B cell (primary cell): ENCODE results near the gene HTRA3. TPM values are rescaled to one million over a fixed set of nuclear protein-coding genes. Genes with fewer than 3 reads are reported as not detected.

Experiments used
- ATAC-seq: fragments of 200-7000 bp; cut with Tn5 transposase; one replicate; pipeline ENCODE4 v1.10.0; 2021; ENCODE audit warnings: low read depth, mild to moderate bottlenecking, moderate number of reproducible peaks, moderate library complexity
- CTCF ChIA-PET: fragments of 350-600 bp; sonication (Branson Sonifier 250); formaldehyde crosslinking; loops from one replicate; lab custom pipeline; 2021; ENCODE audit warnings: antibody characterized with exemption, inconsistent platforms; lab: Charles Lee
- POLR2A ChIA-PET: fragments of 350-600 bp; sonication (Branson Sonifier 250); formaldehyde crosslinking; loops from one replicate; lab custom pipeline; 2021; ENCODE audit warnings: antibody characterized with exemption; lab: Charles Lee
- DNase-seq: peaks from one replicate; pipeline ENCODE4 v3.0.0; 2013
- H2AFZ ChIP-seq: 2 replicates; pipeline ENCODE4 v1.6.1; 2012; ENCODE audit warnings: mild to moderate bottlenecking, low read depth, low read length; ENCODE audit not compliant: insufficient read depth, poor library complexity, severe bottlenecking
- H3K27ac ChIP-seq, 2 donors: 1 replicate in 1 of 2; 2 replicates in 1 of 2; pipeline ENCODE4 v1.5.1; 2012 to 2013; ENCODE audit warnings: low read length in 2 of 2, mild to moderate bottlenecking in 2 of 2, moderate library complexity in 1 of 2
- H3K27me3 ChIP-seq, 4 experiments: fragments of 200-600 bp in 1 of 4; sonication (generic) in 1 of 4; replicated peaks in 1 of 4; 1 replicate in 2 of 4; 2 replicates in 2 of 4; pipeline versions ENCODE4 v1.6.1 to v1.7.0; 2013 to 2016; ENCODE audit warnings: low read length in 3 of 4, mild to moderate bottlenecking in 2 of 4, mixed read lengths in 1 of 4, moderate library complexity in 1 of 4; ENCODE audit not compliant: insufficient read depth in 4 of 4, control insufficient read depth in 3 of 4; ENCODE audit errors: control extremely low read depth in 1 of 4
- H3K36me3 ChIP-seq, 2 experiments: replicated peaks in 1 of 2; 1 replicate in 1 of 2; 2 replicates in 1 of 2; pipeline versions ENCODE4 v1.6.1 to v1.7.1; 2013; ENCODE audit warnings: low read length in 1 of 2; ENCODE audit not compliant: insufficient read depth in 2 of 2, control insufficient read depth in 1 of 2; ENCODE audit errors: control extremely low read depth in 1 of 2, extremely low read depth in 1 of 2
- H3K4me1 ChIP-seq, 2 donors: fragments of 200-600 bp in 1 of 2; sonication (generic) in 1 of 2; 1 replicate in 1 of 2; 2 replicates in 1 of 2; pipeline versions ENCODE4 v1.5.1 to v1.6.1; 2013 to 2017; ENCODE audit warnings: low read length in 2 of 2; ENCODE audit not compliant: control insufficient read depth in 2 of 2, insufficient read depth in 2 of 2
- H3K4me2 ChIP-seq: replicated peaks from 2 replicates; pipeline ENCODE3; 2012; ENCODE audit warnings: mild to moderate bottlenecking, low read depth, low read length; ENCODE audit not compliant: poor library complexity, severe bottlenecking
- H3K4me3 ChIP-seq, 5 experiments: fragments of 200-600 bp in 1 of 5; sonication (generic) in 1 of 5; 1 replicate in 3 of 5; 2 replicates in 2 of 5; pipeline versions ENCODE4 v1.5.1 to v1.7.0; 2011 to 2016; ENCODE audit warnings: low read length in 4 of 5, mild to moderate bottlenecking in 4 of 5, low read depth in 2 of 5, control low read depth in 1 of 5, moderate library complexity in 1 of 5; ENCODE audit not compliant: insufficient read depth in 1 of 5; ENCODE audit errors: control extremely low read depth in 1 of 5, extremely low read depth in 1 of 5
- H3K79me2 ChIP-seq: fragments of 200-600 bp; sonication (generic); one replicate; pipeline ENCODE4 v1.6.0; 2016; ENCODE audit warnings: low read length; ENCODE audit not compliant: control insufficient read depth, insufficient read depth
- H3K9ac ChIP-seq: fragments of 200-600 bp; sonication (generic); 2 replicates; pipeline ENCODE4 v1.6.1; 2017; ENCODE audit warnings: mild to moderate bottlenecking, low read length, moderate library complexity
- H3K9me3 ChIP-seq, 3 donors: one replicate each; pipeline versions ENCODE4 v1.6.1 to v1.7.1; 2013; ENCODE audit warnings: low read length in 2 of 3; ENCODE audit not compliant: control insufficient read depth in 2 of 3, insufficient read depth in 1 of 3; ENCODE audit errors: control extremely low read depth in 1 of 3
- H4K20me1 ChIP-seq: 2 replicates; pipeline ENCODE4 v1.6.0; 2012; ENCODE audit warnings: mild to moderate bottlenecking, low read length; ENCODE audit not compliant: insufficient read depth, control insufficient read depth, poor library complexity, severe bottlenecking
- H3K27ac Mint-ChIP-seq: one replicate; pipeline ENCODE4 v1.8.0; 2021; ENCODE audit warnings: mixed read lengths
- H3K27me3 Mint-ChIP-seq: one replicate; pipeline ENCODE4 v1.8.0; 2021; ENCODE audit warnings: mixed read lengths
- H3K4me1 Mint-ChIP-seq: one replicate; pipeline ENCODE4 v1.8.0; 2021; ENCODE audit warnings: mixed read lengths
- H3K4me3 Mint-ChIP-seq: one replicate; pipeline ENCODE4 v1.8.0; 2021; ENCODE audit warnings: mixed read lengths
- H3K9me3 Mint-ChIP-seq: one replicate; pipeline ENCODE4 v1.8.0; 2022; ENCODE audit warnings: mixed read lengths; ENCODE audit not compliant: insufficient read depth
- EZH2 ChIP-seq: IDR thresholded peaks from 2 replicates; pipeline ENCODE4 v1.6.1; 2012; ENCODE audit warnings: borderline replicate concordance, low read depth, mild to moderate bottlenecking, moderate library complexity, low read length; ENCODE audit not compliant: insufficient read depth, poor library complexity, severe bottlenecking
- WGBS: methylation state at CpG from one replicate; pipeline ENCODE4 v1.1.5; 2013; ENCODE audit warnings: missing lambda C conversion rate; ENCODE audit not compliant: insufficient coverage; 5-methylcytosine and 5-hydroxymethylcytosine counted together
- intact Hi-C: fragments of 100-400 bp; cut with micrococcal nuclease; formaldehyde crosslinking; loops from one replicate; pipeline ENCODE4 v1.10.0; 2022
- polyA plus RNA-seq: library from polyadenylated mRNA; depleted of rRNA; stranded (reverse); fragments of >200 nt; gene quantifications from 2 replicates; pipeline ENCODE4 v1.2.3, GENCODE V29; 2012
- total RNA-seq, 2 donors: library from RNA; stranded (reverse); fragments of 120-200 nt in 1 of 2; gene quantifications; 1 replicate in 1 of 2; 2 replicates in 1 of 2; pipeline versions ENCODE4 v1.2.3 to v1.2.4, GENCODE V29; 2013 to 2022
- TF ChIP-seq, protein P1 (sequence below): fragments of 200-600 bp; IDR thresholded peaks from one replicate; pipeline ENCODE4 v1.8.0; 2022; ENCODE audit warnings: antibody characterized with exemption, mild to moderate bottlenecking

Gene HTRA3
- total and polyA plus RNA-seq, 2 donors (not counting 1 experiment from before 2014, with no cell fraction given), result not detected

DNA sequence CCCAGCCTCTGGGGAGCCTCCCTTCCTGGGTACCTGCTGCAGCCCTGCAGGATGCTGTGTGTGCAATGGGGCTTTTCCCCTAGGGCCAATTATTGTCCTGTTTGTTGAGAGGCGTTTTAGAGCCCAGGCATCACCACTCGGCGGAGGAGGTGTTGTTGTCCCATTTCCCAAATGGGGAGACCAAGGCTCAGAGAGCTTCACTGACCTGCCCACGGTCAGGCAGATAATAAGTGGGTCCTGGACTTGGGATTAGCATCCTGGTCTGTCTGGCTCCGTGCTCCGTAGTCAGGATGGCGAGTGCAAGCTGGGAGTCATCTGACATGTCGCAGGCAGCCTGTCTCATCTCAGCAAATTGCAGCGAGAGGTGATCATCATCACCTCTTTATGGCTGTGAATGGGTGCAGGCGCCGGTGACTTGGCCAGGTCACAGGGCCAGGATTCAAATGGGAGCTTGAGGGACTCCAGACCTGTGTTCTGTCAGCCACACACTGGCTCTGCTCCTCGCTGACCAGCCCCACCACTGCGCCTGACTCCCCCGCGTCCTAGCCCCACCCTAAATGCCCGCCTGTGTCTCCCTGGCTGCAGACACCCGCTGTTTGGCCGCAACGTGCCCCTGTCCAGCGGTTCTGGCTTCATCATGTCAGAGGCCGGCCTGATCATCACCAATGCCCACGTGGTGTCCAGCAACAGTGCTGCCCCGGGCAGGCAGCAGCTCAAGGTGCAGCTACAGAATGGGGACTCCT is 16.6 kb downstream of the HTRA3 start:
- no peak overlapping the region for H2AFZ ChIP-seq
- 92% methylated on average over 23 of the region's 23 CpGs for WGBS
- CTCF ChIA-PET, result no interaction called here
- H3K27me3 ChIP-seq, result no peaks in the 10 kb centered on the region
- H3K27ac ChIP-seq, result no peak overlapping the region
- H3K4me2 ChIP-seq, result no peak overlapping the region
- DNase-seq, result no peak
- POLR2A ChIA-PET, result no interaction called here
- no peaks in the 10 kb centered on the region for H3K9me3 ChIP-seq
- TF ChIP-seq, protein P1, sequence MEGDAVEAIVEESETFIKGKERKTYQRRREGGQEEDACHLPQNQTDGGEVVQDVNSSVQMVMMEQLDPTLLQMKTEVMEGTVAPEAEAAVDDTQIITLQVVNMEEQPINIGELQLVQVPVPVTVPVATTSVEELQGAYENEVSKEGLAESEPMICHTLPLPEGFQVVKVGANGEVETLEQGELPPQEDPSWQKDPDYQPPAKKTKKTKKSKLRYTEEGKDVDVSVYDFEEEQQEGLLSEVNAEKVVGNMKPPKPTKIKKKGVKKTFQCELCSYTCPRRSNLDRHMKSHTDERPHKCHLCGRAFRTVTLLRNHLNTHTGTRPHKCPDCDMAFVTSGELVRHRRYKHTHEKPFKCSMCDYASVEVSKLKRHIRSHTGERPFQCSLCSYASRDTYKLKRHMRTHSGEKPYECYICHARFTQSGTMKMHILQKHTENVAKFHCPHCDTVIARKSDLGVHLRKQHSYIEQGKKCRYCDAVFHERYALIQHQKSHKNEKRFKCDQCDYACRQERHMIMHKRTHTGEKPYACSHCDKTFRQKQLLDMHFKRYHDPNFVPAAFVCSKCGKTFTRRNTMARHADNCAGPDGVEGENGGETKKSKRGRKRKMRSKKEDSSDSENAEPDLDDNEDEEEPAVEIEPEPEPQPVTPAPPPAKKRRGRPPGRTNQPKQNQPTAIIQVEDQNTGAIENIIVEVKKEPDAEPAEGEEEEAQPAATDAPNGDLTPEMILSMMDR, result no peak
- no peak for TF ChIP-seq EZH2
- Mint-ChIP-seq H3K27ac (no peak overlapping the region), H3K27me3 (no peaks in the 10 kb centered on the region), H3K4me3 (no peak overlapping the region), H3K4me1 (peaks cover 5% of the 10 kb centered on the region), H3K9me3 (no peaks in the 10 kb centered on the region)
- H3K4me3 ChIP-seq, result no peak overlapping the region
- intact Hi-C loops, result no loop called here
- no peaks in the 10 kb centered on the region for H4K20me1 ChIP-seq
- ATAC-seq, result no peak
- no peaks in the 10 kb centered on the region for H3K79me2 ChIP-seq
- H3K4me1 ChIP-seq, result no peaks in the 10 kb centered on the region
- H3K9ac ChIP-seq, result no peak overlapping the region
- no peaks in the 10 kb centered on the region for H3K36me3 ChIP-seq

DNA sequence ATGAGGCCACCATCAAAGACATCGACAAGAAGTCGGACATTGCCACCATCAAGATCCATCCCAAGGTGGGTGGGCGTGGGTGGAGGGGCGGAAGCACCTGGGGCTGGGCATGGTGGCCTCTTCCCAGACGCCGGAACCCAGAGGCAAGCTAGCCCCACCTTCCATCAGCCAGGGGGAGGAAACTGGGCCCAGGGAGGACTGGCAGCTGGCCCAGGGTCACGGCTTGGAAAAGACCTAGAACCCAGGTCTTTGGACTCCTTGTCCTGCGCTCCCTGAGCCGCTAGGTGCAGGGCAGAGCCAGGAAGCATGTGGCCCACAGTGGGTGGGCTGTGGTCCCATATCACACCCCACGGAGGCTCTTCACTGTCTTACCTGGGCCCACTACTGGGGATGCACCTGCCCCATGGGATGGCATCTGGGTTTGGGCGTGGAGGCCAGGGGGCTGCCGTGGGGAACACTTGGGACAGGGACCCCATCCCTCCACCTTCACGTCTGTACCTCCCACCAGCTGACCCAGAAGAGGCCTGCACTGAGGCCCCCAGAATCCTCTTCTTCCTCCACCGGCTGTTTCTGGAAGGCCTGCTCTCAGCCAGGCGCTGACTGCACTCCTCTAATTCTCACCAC is 17.3 kb downstream of the HTRA3 start:
- Histone ChIP-seq H3K27ac (no peak overlapping the region), H3K36me3 (no peaks in the 10 kb centered on the region), H3K27me3 (no peaks in the 10 kb centered on the region), H4K20me1 (no peaks in the 10 kb centered on the region), H2AFZ (no peak overlapping the region), H3K79me2 (no peaks in the 10 kb centered on the region), H3K9ac (no peak overlapping the region), H3K9me3 (no peaks in the 10 kb centered on the region), H3K4me3 (no peak overlapping the region), H3K4me2 (no peak overlapping the region), H3K4me1 (no peaks in the 10 kb centered on the region)
- Mint-ChIP-seq H3K4me3 (no peak overlapping the region), H3K27ac (no peak overlapping the region), H3K9me3 (no peaks in the 10 kb centered on the region), H3K4me1 (peaks cover 5% of the 10 kb centered on the region), H3K27me3 (no peaks in the 10 kb centered on the region)
- ATAC-seq, result no peak
- TF ChIP-seq EZH2, result no peak
- TF ChIP-seq, protein P1, result no peak
- WGBS, result 91% methylated on average over 13 of the region's 15 CpGs
- intact Hi-C loops, result no loop called here
- no peak for DNase-seq
- POLR2A ChIA-PET, result no interaction called here
- CTCF ChIA-PET, result no interaction called here
